ENCODE measurements around the gene SRA1. TPM values are rescaled to one million over a fixed set of nuclear protein-coding genes. Genes with fewer than 3 reads are reported as not detected.

Gene SRA1
- total and polyA plus RNA-seq, 9 of the 15 experiments (the other 6 are each of a cell fraction or from before 2014, with no cell fraction given) = 24.1 to 47.4 (median 41.3) TPM

DNA sequence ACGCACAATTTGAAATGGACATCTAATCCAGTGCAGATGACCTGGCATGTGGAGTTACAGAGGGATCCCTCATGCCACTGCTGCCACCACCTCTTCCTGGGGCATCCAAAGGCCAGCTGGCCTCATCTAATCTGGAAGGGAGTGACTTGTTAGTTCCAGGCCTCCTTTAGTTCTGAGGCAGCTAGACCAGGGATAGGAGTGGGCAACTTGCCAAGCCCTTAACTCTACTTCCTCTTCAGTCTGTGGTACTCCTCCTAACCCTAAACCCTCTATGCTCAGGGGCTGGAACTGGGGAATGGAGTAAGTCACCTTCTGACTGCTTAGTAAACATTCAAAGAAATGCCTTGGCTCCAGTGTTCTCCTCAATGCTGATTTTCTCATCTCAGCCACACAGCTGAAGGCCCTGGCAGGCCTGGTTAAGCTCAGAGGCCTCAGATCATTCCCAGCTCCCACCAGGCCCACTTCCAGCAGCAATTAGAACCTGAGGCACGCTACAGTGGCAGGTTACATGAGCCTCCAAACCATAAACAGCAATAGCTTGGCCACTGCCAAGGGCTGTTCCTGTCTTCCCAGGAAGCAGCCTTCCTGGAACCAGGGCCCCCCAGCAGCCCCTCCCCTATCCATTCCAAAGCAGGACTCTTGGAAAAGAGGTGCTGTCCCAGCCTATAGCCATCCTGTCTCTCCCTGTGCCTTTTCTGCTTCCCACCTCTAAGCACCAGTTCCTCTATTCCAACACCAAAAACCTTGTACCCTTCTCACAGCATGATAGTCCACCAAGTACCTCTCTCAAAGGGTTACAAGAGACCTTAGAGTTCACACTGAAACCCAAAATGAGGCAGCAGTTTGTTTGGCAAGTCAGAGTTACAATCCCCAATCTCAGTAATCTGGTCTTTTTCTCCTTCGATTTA, 7.8 kb downstream of the SRA1 start (continued):
- no peak for TF ChIP-seq NR2C1 (IDR thresholded peaks at IDR 0.05)
- TF ChIP-seq NR2C1 (tag; IDR thresholded peaks at IDR 0.05) = no peak
- 0 out of 2 replicates have a peak, but pooled peaks have one; percentile 8 for TF ChIP-seq MYNN (IDR thresholded peaks at IDR 0.05)
- no peak for TF ChIP-seq MYNN (CRISPR knock-in tag; IDR thresholded peaks at IDR 0.05)
- peak; percentile 36 to 53; a peak in 3 of 4 replicates for TF ChIP-seq NRF1 (conservative IDR thresholded peaks at IDR 0.05 in 1 of 2, IDR thresholded peaks at IDR 0.05 in 1 of 2)
- TF ChIP-seq ETV1 (tag; conservative IDR thresholded peaks at IDR 0.05; ENCODE audit: low read depth) = 0 out of 2 replicates have a peak, but pooled peaks have one; percentile 30
- TF ChIP-seq CTBP1 (IDR thresholded peaks at IDR 0.05; ENCODE audit: borderline replicate concordance) = peak; percentile 48; the same call in 1 of the 2 replicates
- TF ChIP-seq, protein P1, sequence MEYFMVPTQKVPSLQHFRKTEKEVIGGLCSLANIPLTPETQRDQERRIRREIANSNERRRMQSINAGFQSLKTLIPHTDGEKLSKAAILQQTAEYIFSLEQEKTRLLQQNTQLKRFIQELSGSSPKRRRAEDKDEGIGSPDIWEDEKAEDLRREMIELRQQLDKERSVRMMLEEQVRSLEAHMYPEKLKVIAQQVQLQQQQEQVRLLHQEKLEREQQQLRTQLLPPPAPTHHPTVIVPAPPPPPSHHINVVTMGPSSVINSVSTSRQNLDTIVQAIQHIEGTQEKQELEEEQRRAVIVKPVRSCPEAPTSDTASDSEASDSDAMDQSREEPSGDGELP (CRISPR knock-in tag; IDR thresholded peaks at IDR 0.05; ENCODE audit: borderline replicate concordance) = peak; percentile 50; the same call in 1 of the 2 replicates
- peak; percentile 73; the same call in 1 of the 2 replicates for TF ChIP-seq THRB (CRISPR knock-in tag; conservative IDR thresholded peaks at IDR 0.05)
- no peak for TF ChIP-seq LEF1 (IDR thresholded peaks at IDR 0.05)
- 0 out of 4 replicates have a peak, but pooled peaks of 1 of the 2 experiments have one; percentile 4 for TF ChIP-seq SRF (CRISPR knock-in tag; IDR thresholded peaks at IDR 0.05)
- no peak for TF ChIP-seq IRF2 (CRISPR knock-in tag; IDR thresholded peaks at IDR 0.05)
- peak; percentile 46 for TF ChIP-seq POLR2A (conservative IDR thresholded peaks at IDR 0.05)
- TF ChIP-seq POLR2B (IDR thresholded peaks at IDR 0.05; ENCODE audit: low read depth, partially characterized antibody) = peak; percentile 63
- 0 out of 2 replicates have a peak, but pooled peaks have one; percentile 5 for TF ChIP-seq ZBTB26 (CRISPR knock-in tag; IDR thresholded peaks at IDR 0.05)
- TF ChIP-seq SUPT5H (IDR thresholded peaks at IDR 0.05) = peak; percentile 54; the same call in 1 of the 2 replicates
- TF ChIP-seq, protein P2, sequence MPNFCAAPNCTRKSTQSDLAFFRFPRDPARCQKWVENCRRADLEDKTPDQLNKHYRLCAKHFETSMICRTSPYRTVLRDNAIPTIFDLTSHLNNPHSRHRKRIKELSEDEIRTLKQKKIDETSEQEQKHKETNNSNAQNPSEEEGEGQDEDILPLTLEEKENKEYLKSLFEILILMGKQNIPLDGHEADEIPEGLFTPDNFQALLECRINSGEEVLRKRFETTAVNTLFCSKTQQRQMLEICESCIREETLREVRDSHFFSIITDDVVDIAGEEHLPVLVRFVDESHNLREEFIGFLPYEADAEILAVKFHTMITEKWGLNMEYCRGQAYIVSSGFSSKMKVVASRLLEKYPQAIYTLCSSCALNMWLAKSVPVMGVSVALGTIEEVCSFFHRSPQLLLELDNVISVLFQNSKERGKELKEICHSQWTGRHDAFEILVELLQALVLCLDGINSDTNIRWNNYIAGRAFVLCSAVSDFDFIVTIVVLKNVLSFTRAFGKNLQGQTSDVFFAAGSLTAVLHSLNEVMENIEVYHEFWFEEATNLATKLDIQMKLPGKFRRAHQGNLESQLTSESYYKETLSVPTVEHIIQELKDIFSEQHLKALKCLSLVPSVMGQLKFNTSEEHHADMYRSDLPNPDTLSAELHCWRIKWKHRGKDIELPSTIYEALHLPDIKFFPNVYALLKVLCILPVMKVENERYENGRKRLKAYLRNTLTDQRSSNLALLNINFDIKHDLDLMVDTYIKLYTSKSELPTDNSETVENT (CRISPR knock-in tag; IDR thresholded peaks at IDR 0.05) = no peak
- TF ChIP-seq MTA3 (IDR thresholded peaks at IDR 0.05; ENCODE audit: borderline replicate concordance) = no peak; the same call in 1 of the 2 replicates
- TF ChIP-seq HMBOX1 (IDR thresholded peaks at IDR 0.05) = peak; percentile 94
- TF ChIP-seq POLR2AphosphoS5 (IDR thresholded peaks at IDR 0.05; ENCODE audit: control insufficient read depth, insufficient read depth, low read depth, low read length) = peak; percentile 48
- 0 out of 2 replicates have a peak, but pooled peaks have one; percentile 17 for TF ChIP-seq GABPB1 (CRISPR knock-in tag; IDR thresholded peaks at IDR 0.05)
